GM11168 (cell line): ENCODE data around the gene DIDO1.

ENCODE experiments used
- in situ Hi-C: fragments of 300-500 bp; cut with MboI; formaldehyde crosslinking; loops from one replicate; pipeline ENCODE4 v1.12.0; 2022; ENCODE audit warnings: low sequenced_read_pairs; ENCODE audit not compliant: unreplicated experiment

The DIDO1 gene

DNA sequence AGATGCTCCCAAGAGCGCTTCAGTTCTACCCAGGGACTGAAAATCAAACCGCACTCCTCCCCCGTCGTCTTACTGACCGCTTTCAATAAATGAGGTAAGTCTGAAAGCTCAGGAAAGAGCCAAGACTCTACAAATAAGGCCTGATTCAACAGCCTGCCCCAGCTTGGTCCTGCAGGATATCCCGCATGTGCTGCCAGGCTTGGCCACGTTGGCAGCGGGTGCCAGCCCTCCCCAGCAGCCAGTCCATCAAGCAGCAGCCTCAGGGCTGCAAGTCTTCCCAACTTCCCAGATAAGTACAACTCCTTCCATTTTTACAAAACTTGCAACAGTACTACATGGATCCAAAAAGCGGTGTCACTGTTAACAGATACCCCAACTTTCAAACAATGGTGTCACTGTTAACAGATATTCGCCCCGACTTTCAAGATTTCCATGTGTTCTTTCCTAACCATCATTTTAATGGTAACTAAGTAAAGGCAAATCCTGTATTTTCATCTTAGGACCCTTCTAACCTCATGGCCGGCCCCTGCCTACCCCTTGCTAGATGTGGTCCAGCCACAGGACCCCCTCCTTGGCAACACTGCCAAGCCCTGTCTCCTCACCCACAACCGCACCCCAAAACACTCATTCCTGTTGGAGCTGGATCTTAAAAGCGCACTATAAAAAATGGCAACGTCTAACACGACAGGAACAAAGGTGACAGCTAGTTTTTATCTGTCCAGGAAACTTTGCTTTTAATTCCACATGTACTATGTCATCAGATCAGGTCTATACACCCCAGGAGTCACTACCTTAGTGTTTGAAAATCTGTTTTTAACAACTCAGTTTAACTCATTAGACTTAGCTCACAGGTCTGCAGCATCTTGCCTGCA, 28.0 kb downstream of the DIDO1 start:
- in situ Hi-C loops: no loop called here

DNA sequence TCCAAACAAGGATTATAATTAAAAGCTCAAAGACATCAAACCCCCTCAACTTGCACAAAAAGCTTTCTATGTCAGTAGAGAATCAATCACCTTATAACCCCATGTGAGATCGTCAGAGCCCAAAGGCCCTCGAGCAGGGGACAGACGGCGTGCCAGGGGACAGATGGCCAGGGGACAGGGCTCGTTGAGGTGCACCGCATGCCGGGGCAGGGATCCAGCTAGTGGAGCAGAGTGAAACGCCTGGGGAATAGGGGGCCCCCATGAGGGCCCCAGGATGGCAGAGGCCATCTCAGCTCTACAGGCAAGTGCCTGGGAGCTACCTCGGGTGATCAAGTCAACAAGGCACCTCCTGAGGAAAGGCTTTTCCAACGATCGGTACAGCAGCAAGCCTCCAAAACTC, 28.6 kb downstream of the DIDO1 start:
- in situ Hi-C loops: no loop called here

DNA sequence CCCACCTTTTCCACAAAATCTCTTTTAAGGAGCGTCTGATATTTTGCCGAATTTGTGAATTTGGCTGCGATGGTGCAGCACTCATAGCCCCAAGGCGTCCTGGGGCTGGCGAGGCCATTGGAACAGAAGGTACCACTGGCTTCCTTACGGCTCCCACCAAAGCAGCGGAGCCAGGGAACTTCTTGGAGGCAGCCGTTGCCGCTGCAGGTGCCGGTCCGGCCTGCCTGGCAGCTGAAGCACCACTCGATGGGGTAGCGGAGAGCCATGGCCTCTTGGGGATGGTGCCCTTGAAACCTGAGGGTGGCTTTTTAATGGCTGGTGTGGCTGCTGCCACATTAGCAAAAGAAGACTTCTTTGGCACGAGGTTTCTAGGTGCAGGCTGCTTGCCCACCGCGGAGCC, 29.8 kb downstream of the DIDO1 start:
- in situ Hi-C loops: no loop called here

DNA sequence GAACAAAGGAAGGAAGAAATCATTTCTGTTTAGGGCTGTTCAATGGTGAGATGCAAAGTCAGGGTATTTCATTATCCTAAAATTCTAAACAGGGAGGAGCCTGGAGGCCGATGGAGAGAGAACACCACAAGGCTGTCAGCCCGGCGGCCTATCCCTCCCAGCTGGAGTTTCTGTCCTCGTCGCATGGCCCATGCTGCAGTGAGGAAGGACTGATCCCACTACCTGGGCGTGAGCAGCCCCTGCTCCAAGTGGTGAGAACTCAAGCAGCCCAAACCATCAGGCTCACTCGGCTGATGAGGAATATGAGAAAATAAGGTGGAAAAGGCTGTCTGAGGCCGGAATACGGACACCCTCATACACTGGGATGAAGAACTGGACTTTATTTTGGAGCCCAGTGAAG, 30.8 kb downstream of the DIDO1 start:
- in situ Hi-C loops: no loop called here

DNA sequence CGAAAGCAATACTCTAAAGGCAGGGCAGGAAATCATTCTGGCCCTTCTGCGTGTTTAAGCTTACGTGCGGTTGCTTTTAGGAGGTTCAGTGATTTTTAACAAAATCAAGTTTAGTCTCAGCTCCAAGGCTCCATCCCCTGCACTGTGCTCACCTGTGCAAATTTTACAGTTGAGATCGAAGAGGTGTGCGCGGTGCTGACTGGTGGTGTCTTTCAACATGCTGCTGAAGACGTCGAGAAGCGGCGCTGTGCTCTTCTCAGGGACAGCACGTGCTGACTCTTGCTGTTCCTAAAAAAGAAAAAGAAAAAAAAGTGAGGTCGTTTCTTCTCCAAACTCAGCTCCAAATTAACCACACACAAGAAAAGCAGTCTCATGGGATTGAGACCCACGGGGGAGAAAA, 32.0 kb downstream of the DIDO1 start:
- in situ Hi-C loops: no loop called here

DNA sequence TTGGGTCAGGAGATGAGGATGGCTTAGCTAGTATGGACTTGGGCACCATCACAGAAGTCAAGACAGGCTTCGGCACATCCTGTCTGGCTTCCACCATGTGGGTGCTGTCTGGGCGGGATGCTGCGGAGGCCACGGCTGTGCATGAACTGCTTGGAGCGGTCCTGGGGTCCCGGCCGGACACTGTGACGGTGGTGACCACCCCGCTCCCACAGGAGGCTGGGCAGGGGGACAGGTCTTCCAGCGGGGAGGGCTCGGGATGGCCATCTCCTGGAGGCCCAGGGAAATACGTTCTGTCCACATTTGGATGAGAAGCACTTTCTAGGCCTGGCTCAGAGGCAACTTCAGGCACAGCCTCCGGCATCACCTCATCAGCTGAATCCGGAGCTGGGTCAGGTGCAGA, 32.6 kb downstream of the DIDO1 start:
- in situ Hi-C loops: no loop called here

DNA sequence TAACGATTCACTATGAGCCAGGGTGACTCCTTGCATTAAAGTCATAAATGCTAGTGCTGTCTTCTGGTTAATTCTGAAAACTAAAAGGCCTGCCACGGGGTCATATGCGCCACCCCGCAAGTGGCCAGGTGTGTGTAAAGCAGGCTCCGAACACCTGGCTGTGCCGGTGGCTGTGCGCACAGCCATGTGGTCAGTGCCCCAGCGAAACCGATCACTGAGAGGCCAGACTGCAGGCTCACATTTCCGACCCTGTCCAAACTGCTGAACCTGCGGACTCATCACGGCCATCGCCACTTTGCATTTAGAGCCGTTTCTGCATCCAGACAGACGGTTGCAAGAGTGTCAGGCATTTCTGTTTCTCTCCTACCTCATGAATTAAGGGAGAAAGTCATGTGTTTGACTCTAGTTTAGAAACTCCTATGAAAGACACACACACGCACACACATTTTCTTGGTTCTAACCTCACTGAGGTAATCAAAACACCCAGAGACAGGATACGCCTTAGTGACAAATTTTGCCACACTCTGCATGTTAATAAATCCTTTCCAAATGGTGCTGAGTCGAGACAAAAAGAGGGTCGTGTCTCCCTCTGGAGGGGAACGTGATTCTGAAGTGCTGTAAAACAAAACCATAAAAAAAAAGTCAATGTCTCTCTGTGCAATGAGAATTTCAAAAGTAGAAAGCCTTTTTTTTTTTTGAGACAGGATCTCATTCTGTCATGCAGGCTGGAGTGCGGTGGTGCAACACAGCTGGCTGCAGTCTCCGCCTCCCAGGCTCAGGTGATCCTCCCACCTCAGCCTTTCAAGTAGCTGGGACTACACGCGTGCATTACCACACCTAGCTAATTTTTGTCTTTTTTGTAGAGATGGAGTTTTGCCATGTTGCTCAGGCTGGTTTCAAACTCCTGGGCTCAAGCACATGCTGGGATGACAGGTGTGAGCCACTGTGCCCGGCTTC, 33.7 kb downstream of the DIDO1 start:
- in situ Hi-C loops: no loop called here

DNA sequence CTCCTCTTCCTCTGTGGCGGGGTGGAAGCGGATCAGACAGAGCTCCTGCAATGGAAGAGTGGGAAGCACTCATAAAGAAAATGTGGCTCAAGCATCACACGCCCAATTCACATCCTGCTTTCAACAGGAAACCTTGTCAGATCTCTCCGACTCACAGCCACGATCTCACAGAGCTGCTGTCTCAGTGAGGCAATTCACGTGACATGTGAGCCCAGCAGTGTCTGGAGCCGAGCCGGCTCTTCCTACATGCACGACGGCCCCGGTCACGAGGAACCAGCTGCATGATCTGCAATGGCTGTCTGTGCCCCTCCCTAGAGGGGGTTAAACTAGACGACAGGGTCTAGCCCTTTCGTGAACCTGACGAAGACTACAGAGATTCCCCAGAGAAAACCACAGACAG, 35.2 kb downstream of the DIDO1 start:
- in situ Hi-C loops: no loop called here

DNA sequence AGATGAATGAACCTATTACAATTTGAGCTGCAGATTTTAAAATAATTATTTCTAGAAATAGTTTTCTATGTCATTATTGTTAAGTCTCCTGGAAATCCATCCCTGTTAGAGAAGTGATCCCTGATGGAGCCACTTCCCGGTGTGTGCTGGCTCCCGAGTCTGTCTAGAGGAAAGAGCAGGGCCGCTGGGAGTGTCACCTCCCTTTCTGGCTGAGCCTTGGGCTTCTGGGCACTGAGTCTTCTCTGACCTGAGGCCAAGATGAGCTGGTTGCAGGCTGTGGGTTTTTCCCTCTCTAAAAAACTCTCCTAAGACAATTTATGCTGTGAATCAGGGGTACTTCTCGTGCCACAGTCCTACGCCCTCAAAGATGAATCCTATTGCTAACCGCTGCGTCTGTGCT, 35.9 kb downstream of the DIDO1 start:
- in situ Hi-C loops: no loop called here

DNA sequence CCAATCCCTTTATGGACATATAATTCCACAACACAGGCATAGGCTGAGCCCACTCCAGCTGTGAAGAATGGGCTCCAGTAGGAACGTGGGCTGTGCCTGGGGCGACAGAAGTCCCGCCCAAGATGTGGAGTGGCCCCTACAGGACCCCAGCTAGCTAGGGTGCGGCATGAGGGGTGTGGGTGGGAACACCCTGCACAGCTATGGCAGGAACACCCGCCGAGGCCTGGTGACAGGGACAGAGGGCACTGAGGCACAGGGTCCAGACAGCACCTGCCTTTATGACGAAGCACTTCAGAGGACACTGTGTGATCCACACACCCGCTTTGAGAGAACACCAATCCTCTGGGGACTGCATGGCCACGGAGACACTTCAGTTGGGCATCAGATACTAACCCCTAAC, 36.4 kb downstream of the DIDO1 start:
- in situ Hi-C loops: no loop called here

DNA sequence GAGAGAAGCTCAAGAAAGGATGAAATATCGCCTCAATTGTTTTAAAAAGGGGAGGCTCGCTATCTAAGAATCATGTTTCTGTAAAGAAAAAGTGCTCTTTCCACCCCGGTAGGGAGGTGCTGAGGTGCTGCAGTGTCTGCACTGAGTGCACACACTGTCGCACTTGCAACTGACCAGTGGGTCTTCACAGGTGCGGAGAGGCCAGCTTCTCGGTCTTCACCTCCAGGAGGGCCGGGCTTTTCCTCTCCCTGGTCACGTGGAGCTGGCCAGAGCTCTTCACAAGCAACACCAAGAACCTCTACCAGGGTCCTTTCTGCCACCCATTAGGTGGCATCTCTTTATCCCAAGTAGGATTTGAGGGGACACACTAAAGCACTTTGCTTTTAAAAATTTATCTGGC, 36.9 kb downstream of the DIDO1 start:
- in situ Hi-C loops: no loop called here

DNA sequence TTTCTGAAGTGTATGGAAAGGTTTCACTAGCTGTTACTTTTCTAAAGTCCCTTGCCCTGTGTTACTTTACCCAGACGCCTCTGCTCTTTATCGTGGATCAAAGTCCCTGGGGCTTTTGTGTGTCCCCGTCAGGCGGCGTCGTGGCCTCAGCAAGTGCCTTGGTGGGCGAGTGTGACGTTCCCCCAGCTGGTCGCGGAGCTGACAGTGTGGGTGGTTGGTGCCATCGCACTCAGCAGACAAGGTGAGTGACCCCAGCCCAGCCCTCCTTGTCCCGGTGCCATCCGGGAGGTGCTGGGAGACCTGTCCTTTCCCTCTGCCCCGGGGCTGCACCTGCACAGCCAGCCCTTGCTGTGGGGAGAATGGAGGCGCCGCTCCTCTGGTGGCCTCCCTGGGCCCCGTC, 37.4 kb downstream of the DIDO1 start:
- in situ Hi-C loops: no loop called here

DNA sequence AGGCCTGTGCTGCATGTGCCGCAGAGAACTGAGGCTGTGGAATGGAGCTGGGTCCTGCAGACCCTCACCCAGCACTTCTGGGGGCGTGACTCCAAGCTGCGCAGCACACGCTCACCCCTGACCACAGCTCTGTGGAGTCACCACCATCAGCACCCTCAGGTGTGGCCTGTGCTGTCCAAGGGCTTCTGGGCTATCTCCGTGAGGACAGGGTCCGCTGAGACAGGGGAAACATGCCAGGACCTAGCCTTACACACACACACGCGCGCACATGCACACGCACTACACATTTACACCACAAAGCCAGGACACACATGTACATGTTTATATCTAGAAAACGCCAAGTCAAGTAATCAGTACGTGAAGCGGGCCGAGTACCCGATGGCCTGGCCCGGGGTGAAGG, 37.9 kb downstream of the DIDO1 start:
- in situ Hi-C loops: no loop called here

DNA sequence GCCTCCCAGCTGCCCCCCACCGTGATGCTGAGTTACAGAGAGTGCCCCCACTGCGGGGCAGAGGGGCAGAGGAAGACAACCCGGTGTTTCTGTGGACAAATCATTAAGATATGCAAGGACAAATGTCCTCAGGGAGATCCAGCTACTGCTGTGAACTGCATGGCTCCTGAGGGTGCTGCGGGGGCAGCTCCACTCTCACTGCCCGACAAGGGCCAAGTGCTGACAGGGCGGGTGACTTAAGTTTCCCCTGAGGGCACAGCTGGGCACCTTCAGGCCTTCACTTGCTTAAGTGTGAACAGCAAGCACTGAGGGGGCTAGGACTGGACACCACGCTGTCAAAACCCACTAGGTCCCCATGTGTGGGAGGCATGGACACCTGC, 38.5 kb downstream of the DIDO1 start:
- in situ Hi-C loops: no loop called here

DNA sequence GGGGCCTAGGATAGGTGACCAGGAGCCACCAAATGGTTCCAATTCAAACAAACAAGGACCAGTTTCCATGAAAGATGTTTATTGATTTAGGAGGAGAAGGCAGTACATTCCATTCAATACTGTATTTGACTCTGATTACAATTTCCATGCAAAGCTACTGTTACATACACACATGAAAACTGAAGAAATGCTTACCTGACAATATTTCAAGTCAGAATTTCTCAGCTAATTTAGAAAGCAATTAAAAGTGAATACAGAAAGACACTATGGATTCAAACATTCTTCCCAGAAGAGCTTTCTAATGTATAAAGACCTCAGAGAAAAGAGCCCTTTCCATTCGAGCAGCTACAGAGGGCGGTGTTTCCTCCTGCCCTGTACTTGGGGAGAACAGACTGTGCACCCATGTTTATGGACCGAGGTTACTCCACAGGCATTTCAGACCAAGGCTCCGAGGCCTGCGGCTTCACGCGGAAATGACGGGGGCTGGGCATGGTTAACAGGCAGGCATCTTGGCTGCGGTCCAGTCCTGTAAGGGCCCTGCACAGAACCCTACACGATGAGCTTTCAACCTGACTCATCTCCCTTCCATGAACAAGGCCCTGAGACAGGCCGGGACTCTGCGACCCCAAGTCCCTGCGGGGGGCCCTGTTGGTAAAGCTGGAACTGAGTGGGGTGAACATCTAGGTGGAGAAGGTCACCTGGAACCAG, 39.0 kb downstream of the DIDO1 start:
- in situ Hi-C loops: no loop called here

DNA sequence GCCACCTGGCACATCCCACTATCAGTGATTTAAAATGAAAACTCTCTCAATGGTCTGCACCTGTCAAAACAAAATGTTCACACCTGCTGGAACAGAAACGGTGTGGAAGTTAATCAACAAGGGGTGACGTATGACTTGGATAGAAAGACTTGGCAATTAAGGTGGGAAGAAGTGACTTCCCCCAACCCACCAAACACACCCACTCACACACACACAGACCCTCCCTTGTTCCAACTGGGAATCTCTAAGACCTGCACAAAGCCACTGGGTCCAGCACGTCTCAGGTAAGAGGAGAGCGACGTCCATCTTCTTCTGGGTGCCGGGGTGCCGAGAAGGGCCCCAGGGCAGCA, 39.6 kb downstream of the DIDO1 start:
- in situ Hi-C loops: no loop called here

DNA sequence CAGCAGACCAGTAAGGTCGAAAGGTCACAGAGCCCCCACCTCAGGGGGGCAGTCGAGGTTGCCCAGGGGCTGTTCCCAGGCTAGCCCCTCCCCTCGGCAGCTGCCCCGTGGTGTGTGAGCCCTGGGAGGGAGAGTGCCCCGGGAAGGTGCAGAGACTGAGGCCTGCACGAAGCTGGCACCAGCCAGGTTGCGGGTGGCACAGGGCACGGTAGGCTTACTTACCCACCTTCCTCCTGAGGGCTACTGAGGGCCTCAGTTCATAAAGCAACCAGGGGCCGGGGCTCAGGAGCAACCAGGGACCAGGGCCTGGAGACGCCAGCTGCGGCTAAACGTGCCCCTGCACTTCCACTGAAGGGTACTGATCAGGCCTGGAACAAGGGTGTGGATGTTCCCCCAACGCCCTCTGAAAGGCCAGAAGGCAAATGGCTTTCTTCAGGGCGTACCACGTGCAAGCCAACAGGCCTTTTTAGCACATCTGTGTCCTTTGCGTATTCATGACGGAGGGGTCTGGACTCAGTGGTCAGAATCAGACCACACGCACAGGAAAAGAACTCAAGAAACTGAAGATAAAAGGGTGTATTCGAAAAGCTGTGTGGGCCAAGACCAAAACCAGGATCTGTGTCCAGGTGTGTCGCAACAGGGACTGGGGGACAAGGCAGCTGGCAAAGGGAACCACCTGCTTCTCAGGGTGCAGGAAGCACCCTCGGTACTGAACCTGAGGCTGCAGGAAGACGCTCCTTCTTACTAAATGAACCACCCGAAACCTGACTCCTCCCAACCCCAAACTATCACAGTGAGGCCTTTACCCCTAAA, 40.2 kb downstream of the DIDO1 start:
- in situ Hi-C loops: no loop called here

DNA sequence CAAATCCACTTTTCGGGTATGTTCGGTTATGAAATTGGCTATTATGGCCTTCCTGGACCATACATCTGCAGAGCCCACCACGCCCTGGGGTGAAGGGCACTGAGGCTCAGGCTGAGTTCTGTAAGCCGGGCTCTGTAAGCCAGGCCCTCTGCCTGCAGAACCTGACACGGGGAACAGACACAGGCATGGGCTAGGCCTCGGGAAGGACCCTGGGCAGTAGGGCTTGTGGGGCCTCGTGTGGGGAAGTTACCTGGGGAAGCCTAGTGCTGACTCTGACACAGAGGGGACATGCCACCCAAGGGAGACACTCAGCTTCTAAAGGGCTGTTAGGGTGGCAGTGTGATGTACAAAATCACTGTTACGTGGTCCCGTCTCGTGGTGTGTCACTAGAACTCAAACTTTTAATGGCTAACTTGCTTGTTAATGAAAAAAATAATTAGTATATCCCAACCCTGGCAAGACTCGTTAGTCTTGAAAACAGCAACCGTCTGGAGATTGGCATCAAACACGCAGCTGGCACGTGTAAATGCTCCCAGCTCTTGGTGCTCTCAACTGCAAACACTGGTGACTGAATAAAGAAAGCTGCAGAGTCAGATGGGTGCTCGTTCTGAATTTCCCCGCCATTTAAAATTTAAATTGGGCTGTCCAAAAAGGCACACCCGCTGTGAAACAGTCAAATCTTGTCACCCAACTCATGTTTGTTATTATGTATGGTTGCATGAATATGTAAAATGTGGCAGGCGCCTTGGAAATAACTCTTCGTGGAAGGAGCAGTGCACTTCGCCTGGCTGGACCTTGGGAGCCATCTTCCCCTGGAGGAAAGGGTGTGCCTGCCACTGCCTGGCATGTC, 41.0 kb downstream of the DIDO1 start:
- in situ Hi-C loops: no loop called here

DNA sequence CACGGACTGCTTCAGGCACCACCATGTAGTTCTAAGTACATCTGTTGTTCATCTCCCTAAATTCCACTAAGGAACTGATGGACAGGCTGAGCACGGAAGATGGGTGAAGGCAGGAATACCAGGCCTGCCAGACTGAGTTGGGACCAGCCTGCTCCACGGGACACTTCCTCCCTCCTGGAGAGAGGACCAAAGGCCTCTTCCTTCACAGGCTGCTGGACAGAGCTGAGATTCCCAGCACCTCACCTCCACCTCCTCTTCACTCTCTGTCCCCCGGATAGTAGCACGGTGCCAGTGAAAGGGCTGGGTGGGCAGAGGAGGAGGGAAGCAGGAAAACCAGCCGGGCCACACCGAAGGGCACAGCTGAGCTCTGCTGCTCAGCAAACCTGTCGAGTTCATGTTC, 41.7 kb downstream of the DIDO1 start:
- in situ Hi-C loops: no loop called here
